Right lobe of liver (tissue), 4 donors: ENCODE measurements around the gene RPUSD1.

Experiments
- POLR2A ChIP-seq: fragments of 450-650 bp; IDR thresholded peaks from one replicate; pipeline ENCODE4 v1.6.1; 2017; ENCODE audit warnings: antibody characterized with exemption, mild to moderate bottlenecking
- TF ChIP-seq, protein P1 (sequence below), 4 donors: fragments of 200-600 bp in 3 of 4; fragments of 450-650 bp in 1 of 4; IDR thresholded peaks; one replicate each; pipeline versions ENCODE4 v1.5.1 to v1.8.0; 2016 to 2022; ENCODE audit warnings: antibody characterized with exemption in 4 of 4, mild to moderate bottlenecking in 2 of 4
- donor health status: DM: no; HTN: no; CAD: no.
- donor health status: DM: no; HTN: no; CAD: no.
- donor health status: DM: no; HTN: yes; CAD: no.

DNA sequence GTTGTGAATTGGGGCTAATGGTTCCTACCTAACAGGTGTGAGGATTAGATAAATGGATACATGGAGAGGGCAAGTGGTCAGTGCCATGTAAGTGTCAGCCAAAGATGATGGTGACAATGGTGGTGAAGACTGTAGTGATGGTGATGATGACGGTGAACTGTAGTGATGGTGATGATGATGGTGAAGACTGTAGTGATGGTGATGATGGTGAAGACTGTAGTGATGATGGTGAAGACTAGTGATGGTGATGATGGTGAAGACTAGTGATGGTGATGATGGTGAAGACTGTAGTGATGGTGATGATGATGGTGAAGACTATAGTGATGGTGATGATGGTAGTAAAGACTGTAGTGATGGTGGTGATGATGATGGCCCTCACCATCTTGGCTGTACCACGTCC lies 30.4 kb upstream of the RPUSD1 start:
- TF ChIP-seq, protein P1, sequence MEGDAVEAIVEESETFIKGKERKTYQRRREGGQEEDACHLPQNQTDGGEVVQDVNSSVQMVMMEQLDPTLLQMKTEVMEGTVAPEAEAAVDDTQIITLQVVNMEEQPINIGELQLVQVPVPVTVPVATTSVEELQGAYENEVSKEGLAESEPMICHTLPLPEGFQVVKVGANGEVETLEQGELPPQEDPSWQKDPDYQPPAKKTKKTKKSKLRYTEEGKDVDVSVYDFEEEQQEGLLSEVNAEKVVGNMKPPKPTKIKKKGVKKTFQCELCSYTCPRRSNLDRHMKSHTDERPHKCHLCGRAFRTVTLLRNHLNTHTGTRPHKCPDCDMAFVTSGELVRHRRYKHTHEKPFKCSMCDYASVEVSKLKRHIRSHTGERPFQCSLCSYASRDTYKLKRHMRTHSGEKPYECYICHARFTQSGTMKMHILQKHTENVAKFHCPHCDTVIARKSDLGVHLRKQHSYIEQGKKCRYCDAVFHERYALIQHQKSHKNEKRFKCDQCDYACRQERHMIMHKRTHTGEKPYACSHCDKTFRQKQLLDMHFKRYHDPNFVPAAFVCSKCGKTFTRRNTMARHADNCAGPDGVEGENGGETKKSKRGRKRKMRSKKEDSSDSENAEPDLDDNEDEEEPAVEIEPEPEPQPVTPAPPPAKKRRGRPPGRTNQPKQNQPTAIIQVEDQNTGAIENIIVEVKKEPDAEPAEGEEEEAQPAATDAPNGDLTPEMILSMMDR (IDR thresholded peaks at IDR 0.05), result no peak
- no peak for TF ChIP-seq POLR2A
